Measurements from ENCODE around the gene RNASE8. TPM values are rescaled to one million over a fixed set of nuclear protein-coding genes. Genes with fewer than 3 reads are reported as not detected.
A peak's percentile ranks its signal among the peaks of the same experiment; 100 is the strongest.

Gene RNASE8
- polyA plus RNA-seq, 3 donors = not detected

DNA sequence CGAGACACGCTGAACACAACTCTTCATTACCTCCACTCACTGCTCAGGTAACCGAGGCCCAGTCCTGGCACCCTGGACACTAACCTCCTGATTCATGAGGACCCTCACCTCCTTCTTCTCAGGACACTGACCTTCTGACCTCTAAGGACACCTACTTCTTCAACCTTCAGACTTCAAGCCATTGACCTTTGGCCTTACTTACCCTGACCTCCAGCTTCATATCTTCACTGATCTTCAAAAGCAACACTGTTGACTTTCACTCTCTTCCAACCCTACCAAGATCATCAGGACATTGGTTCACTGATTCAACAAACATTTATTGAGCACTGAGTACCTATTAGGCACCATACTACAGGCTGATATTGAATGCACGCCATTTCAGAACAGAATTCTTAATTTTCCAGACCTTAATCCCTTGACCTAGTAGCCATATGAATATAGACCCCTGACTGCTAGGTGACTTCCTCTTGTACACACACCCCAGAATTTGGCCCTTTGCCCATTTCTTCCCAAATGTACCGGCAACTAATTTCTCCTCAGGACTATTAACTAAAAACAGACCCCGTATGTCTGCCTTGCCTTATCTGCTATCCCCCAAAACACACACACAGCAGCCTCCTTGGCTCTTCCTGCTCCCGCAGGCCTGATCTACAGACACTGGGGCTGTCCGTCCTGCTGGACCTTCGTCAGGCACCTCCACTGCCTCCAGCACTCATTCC, 18.3 kb downstream of the RNASE8 start:
- Histone ChIP-seq H3K36me3 (replicated peaks in 1 of 2; ENCODE audit: control insufficient read depth in 1 of 2, insufficient read depth in 2 of 2, low read length in 2 of 2) (peaks cover 74 to 83% of the 10 kb centered on the region in 2 donors), H3K27me3 (ENCODE audit: control insufficient read depth in 2 of 2, insufficient read depth in 2 of 2, low read length in 2 of 2) (no peaks in the 10 kb centered on the region), H4K20me1 (ENCODE audit: insufficient read depth, low read length) (peaks cover 11% of the 10 kb centered on the region), H3K9ac (ENCODE audit: insufficient read depth, low read length, poor library complexity, severe bottlenecking) (no peak overlapping the region), H3K27ac (ENCODE audit: low read depth in 1 of 2, low read length in 2 of 2) (peak overlapping the region in 1 of 2 donors; percentile 23), H2AFZ (ENCODE audit: insufficient read depth, low read depth, low read length, poor library complexity, severe bottlenecking) (no peak overlapping the region), H3K4me1 (ENCODE audit: control insufficient read depth in 1 of 2, insufficient read depth in 2 of 2, low read length in 2 of 2) (peaks cover 21 to 25% of the 10 kb centered on the region in 2 donors), H3K4me3 (replicated peaks in 1 of 3; ENCODE audit: low read depth in 2 of 3, low read length in 3 of 3) (no peak overlapping the region), H3K4me2 (replicated peaks; ENCODE audit: extremely low read depth, low read length, poor library complexity, severe bottlenecking) (no peak overlapping the region), H3K79me2 (ENCODE audit: insufficient read depth, low read length) (peaks cover 23% of the 10 kb centered on the region), H3K9me3 (replicated peaks in 1 of 2; ENCODE audit: control insufficient read depth in 1 of 2, insufficient read depth in 1 of 2, low read length in 2 of 2) (no peaks in the 10 kb centered on the region)
- Mint-ChIP-seq H3K27ac (peak overlapping the region in 4 of 7 donors; percentile 5 to 56 (median 24)), H3K9me3 (peaks cover 0 to 3% (median 0%) of the 10 kb centered on the region in 7 donors), H3K27me3 (ENCODE audit: low read depth in 3 of 3) (peaks cover 0 to 2% (median 2%) of the 10 kb centered on the region in 3 donors), H3K4me3 (no peak overlapping the region), H3K4me1 (peaks cover 27% of the 10 kb centered on the region), H3K36me3 (peaks cover 68 to 78% of the 10 kb centered on the region in 2 donors)
- intact Hi-C loops (cut with micrococcal nuclease) = no loop called here
- WGBS (ENCODE audit: insufficient coverage) = 96% methylated on average over 9 of the region's 9 CpGs
- TF ChIP-seq, protein P1, sequence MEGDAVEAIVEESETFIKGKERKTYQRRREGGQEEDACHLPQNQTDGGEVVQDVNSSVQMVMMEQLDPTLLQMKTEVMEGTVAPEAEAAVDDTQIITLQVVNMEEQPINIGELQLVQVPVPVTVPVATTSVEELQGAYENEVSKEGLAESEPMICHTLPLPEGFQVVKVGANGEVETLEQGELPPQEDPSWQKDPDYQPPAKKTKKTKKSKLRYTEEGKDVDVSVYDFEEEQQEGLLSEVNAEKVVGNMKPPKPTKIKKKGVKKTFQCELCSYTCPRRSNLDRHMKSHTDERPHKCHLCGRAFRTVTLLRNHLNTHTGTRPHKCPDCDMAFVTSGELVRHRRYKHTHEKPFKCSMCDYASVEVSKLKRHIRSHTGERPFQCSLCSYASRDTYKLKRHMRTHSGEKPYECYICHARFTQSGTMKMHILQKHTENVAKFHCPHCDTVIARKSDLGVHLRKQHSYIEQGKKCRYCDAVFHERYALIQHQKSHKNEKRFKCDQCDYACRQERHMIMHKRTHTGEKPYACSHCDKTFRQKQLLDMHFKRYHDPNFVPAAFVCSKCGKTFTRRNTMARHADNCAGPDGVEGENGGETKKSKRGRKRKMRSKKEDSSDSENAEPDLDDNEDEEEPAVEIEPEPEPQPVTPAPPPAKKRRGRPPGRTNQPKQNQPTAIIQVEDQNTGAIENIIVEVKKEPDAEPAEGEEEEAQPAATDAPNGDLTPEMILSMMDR (IDR thresholded peaks at IDR 0.05) = no peak
- no peak for DNase-seq

DNA sequence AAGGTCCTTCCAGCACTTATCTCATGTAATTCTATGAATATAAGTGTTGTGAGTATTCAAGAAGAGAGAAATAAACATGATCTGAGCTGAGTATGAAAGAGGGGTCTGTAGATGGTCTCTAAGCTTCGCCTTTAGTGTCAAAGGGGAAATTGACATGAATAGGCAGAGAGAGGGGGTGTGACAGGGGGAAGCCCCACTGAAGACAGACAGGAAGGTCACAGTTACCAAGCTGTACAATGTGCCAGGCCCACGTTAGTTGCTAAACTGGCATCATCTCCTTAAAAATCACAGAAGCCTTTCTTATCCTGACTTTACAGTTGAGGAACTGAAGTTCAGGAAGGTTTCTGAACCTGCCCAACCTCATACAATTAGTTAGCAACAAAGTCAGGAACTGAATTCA, 20.1 kb downstream of the RNASE8 start:
- no peak overlapping the region for H3K4me3 Mint-ChIP-seq
- H3K36me3 ChIP-seq (replicated peaks in 1 of 2; ENCODE audit: control insufficient read depth in 1 of 2, insufficient read depth in 2 of 2, low read length in 2 of 2) = peaks cover 92 to 100% of the 10 kb centered on the region in 2 donors
- peaks cover 0 to 3% (median 0%) of the 10 kb centered on the region in 7 donors for H3K9me3 Mint-ChIP-seq
- intact Hi-C loops (cut with micrococcal nuclease) = no loop called here
- no peak overlapping the region for H3K9ac ChIP-seq (ENCODE audit: insufficient read depth, low read length, poor library complexity, severe bottlenecking)
- H3K27me3 Mint-ChIP-seq (ENCODE audit: low read depth in 3 of 3) = peaks cover 0 to 2% (median 2%) of the 10 kb centered on the region in 3 donors
- no peak overlapping the region for H2AFZ ChIP-seq (ENCODE audit: insufficient read depth, low read depth, low read length, poor library complexity, severe bottlenecking)
- no peak overlapping the region for H3K27ac Mint-ChIP-seq
- H3K4me1 ChIP-seq (ENCODE audit: control insufficient read depth in 1 of 2, insufficient read depth in 2 of 2, low read length in 2 of 2) = peaks cover 5 to 7% of the 10 kb centered on the region in 2 donors
- H3K4me1 Mint-ChIP-seq = peaks cover 10% of the 10 kb centered on the region
- H3K4me2 ChIP-seq (replicated peaks; ENCODE audit: extremely low read depth, low read length, poor library complexity, severe bottlenecking) = no peak overlapping the region
- H3K27ac ChIP-seq (ENCODE audit: low read depth in 1 of 2, low read length in 2 of 2) = peak overlapping the region in 1 of 2 donors; percentile 32
- no peaks in the 10 kb centered on the region for H3K27me3 ChIP-seq (ENCODE audit: control insufficient read depth in 2 of 2, insufficient read depth in 2 of 2, low read length in 2 of 2)
- DNase-seq = no peak
- peaks cover 20% of the 10 kb centered on the region for H3K79me2 ChIP-seq (ENCODE audit: insufficient read depth, low read length)
- H3K36me3 Mint-ChIP-seq = peaks cover 80 to 96% of the 10 kb centered on the region in 2 donors
- TF ChIP-seq, protein P1 (IDR thresholded peaks at IDR 0.05) = no peak
- H4K20me1 ChIP-seq (ENCODE audit: insufficient read depth, low read length) = peaks cover 11% of the 10 kb centered on the region
- H3K9me3 ChIP-seq (replicated peaks in 1 of 2; ENCODE audit: control insufficient read depth in 1 of 2, insufficient read depth in 1 of 2, low read length in 2 of 2) = no peaks in the 10 kb centered on the region
- WGBS (ENCODE audit: insufficient coverage) = 63% methylated on average over 1 of the region's 2 CpGs
- H3K4me3 ChIP-seq (replicated peaks in 1 of 3; ENCODE audit: low read depth in 2 of 3, low read length in 3 of 3) = no peak overlapping the region

Measured in CD14-positive monocyte (primary cell).